ENCODE results near the gene GDPD3.
A peak's percentile ranks its signal among the peaks of the same experiment; 100 is the strongest.

Gene GDPD3

GRCh38 chr16:30085247-30085646, 28.1 kb downstream of the GDPD3 start:
- Histone ChIP-seq H3K4me1 (ENCODE audit: control insufficient read depth, insufficient read depth, low read length) (no peaks in the 10 kb centered on the region), H3K27ac (ENCODE audit: low read depth, low read length) (peak overlapping the region; percentile 65), H3K9ac (ENCODE audit: low read depth, low read length) (no peak overlapping the region), H3K36me3 (ENCODE audit: control insufficient read depth, insufficient read depth, low read length) (peaks cover 49% of the 10 kb centered on the region), H3K9me3 (ENCODE audit: control insufficient read depth, insufficient read depth, low read length) (no peaks in the 10 kb centered on the region), H3K4me3 (ENCODE audit: low read depth, low read length) (no peak overlapping the region), H3K27me3 (ENCODE audit: control insufficient read depth, insufficient read depth, low read length) (no peaks in the 10 kb centered on the region)

DNA sequence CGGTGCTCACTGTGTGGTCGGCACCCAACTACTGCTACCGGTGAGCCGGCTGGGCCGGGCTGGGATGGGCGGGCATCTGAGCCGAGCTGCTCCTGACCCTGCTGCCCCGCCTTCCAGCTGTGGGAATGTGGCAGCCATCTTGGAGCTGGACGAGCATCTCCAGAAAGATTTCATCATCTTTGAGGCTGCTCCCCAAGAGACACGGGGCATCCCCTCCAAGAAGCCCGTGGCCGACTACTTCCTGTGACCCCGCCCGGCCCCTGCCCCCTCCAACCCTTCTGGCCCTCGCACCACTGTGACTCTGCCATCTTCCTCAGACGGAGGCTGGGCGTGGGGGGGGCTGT, 28.5 kb downstream of the GDPD3 start:
- Histone ChIP-seq H3K4me3 (ENCODE audit: low read depth, low read length) (no peak overlapping the region), H3K4me1 (ENCODE audit: control insufficient read depth, insufficient read depth, low read length) (no peaks in the 10 kb centered on the region), H3K9ac (ENCODE audit: low read depth, low read length) (no peak overlapping the region), H3K27ac (ENCODE audit: low read depth, low read length) (no peak overlapping the region), H3K27me3 (ENCODE audit: control insufficient read depth, insufficient read depth, low read length) (no peaks in the 10 kb centered on the region), H3K36me3 (ENCODE audit: control insufficient read depth, insufficient read depth, low read length) (peaks cover 54% of the 10 kb centered on the region), H3K9me3 (ENCODE audit: control insufficient read depth, insufficient read depth, low read length) (no peaks in the 10 kb centered on the region)

GRCh38 chr16:30084096-30084815, 29.1 kb downstream of the GDPD3 start:
- peaks cover 59% of the 10 kb centered on the region for H3K36me3 ChIP-seq (ENCODE audit: control insufficient read depth, insufficient read depth, low read length)
- no peak overlapping the region for H3K27ac ChIP-seq (ENCODE audit: low read depth, low read length)
- H3K9ac ChIP-seq (ENCODE audit: low read depth, low read length) = no peak overlapping the region
- no peaks in the 10 kb centered on the region for H3K4me1 ChIP-seq (ENCODE audit: control insufficient read depth, insufficient read depth, low read length)
- H3K4me3 ChIP-seq (ENCODE audit: low read depth, low read length) = no peak overlapping the region
- H3K9me3 ChIP-seq (ENCODE audit: control insufficient read depth, insufficient read depth, low read length) = no peaks in the 10 kb centered on the region
- H3K27me3 ChIP-seq (ENCODE audit: control insufficient read depth, insufficient read depth, low read length) = no peaks in the 10 kb centered on the region

DNA sequence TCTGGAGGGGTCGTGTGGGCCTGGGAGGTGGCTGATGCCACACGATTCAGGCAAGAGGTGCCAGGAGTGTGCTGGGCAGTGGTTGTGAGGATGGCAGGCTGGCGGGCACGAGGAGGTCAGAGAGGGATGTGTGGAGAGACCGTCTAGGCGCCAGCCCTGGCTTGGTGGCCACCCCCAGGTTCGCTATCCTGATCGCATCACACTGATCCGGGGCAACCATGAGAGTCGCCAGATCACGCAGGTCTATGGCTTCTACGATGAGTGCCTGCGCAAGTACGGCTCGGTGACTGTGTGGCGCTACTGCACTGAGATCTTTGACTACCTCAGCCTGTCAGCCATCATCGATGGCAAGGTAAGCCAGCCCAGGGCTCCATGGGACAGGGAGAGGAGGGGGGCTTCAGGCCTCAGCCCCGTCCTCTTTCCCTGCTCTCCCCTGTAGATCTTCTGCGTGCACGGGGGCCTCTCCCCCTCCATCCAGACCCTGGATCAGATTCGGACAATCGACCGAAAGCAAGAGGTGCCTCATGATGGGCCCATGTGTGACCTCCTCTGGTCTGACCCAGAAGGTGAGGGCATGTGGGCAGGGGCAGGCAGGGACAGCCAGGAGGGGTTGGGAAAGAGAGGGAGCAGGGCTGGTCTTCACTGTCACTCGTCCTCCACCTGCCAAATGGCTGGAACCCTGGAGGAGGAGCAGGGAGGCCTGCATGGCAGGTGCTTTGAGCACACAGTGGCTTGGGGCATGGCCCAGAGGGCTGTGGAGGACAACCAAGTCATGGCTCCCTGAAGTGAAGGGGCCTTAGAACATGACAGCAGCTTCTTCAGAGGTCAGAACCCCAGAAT, 29.9 kb downstream of the GDPD3 start:
- Histone ChIP-seq H3K9ac (ENCODE audit: low read depth, low read length) (no peak overlapping the region), H3K27ac (ENCODE audit: low read depth, low read length) (no peak overlapping the region), H3K9me3 (ENCODE audit: control insufficient read depth, insufficient read depth, low read length) (no peaks in the 10 kb centered on the region), H3K4me1 (ENCODE audit: control insufficient read depth, insufficient read depth, low read length) (no peaks in the 10 kb centered on the region), H3K36me3 (ENCODE audit: control insufficient read depth, insufficient read depth, low read length) (peaks cover 65% of the 10 kb centered on the region), H3K4me3 (ENCODE audit: low read depth, low read length) (no peak overlapping the region), H3K27me3 (ENCODE audit: control insufficient read depth, insufficient read depth, low read length) (no peaks in the 10 kb centered on the region)

- no peaks in the 10 kb centered on the region for H3K27me3 ChIP-seq (ENCODE audit: control insufficient read depth, insufficient read depth, low read length)
- no peak overlapping the region for H3K4me3 ChIP-seq (ENCODE audit: low read depth, low read length)
- H3K4me1 ChIP-seq (ENCODE audit: control insufficient read depth, insufficient read depth, low read length) = no peaks in the 10 kb centered on the region
- no peak overlapping the region for H3K27ac ChIP-seq (ENCODE audit: low read depth, low read length)
- H3K9ac ChIP-seq (ENCODE audit: low read depth, low read length) = no peak overlapping the region
- no peaks in the 10 kb centered on the region for H3K9me3 ChIP-seq (ENCODE audit: control insufficient read depth, insufficient read depth, low read length)
- H3K36me3 ChIP-seq (ENCODE audit: control insufficient read depth, insufficient read depth, low read length) = peaks cover 74% of the 10 kb centered on the region
These were observed 30.7 kb downstream of the GDPD3 start for GRCh38 chr16:30082545-30083090.

GRCh38 chr16:30079480-30079879, 33.9 kb downstream of the GDPD3 start:
- Histone ChIP-seq H3K4me1 (ENCODE audit: control insufficient read depth, insufficient read depth, low read length) (no peaks in the 10 kb centered on the region; the same call in 1 of the 2 replicates), H3K9me3 (ENCODE audit: control insufficient read depth, insufficient read depth, low read length) (no peaks in the 10 kb centered on the region), H3K36me3 (ENCODE audit: control insufficient read depth, insufficient read depth, low read length) (peaks cover 65% of the 10 kb centered on the region)

DNA sequence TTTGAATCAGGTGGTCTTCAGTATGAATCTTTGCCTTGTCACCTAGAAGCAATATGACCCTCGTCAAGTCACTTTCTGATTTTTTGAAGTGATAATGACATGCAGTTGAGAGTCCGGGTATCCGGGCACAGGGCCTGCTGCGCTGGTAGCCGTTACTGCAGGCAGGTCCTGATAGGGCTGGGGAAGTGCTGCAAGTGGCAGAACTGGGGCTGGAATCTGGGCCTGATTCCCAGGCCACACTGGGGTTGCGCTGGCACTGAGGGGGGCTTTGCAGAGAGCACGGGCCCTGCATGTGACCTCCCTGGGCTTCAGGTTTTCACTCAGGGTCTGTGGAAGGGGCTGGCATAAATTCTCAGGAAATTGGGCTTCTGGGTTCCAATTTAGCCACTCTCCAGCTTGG, 34.6 kb downstream of the GDPD3 start:
- no peaks in the 10 kb centered on the region for H3K27me3 ChIP-seq (ENCODE audit: control insufficient read depth, insufficient read depth, low read length)
- no peaks in the 10 kb centered on the region; the same call in 1 of the 2 replicates for H3K4me1 ChIP-seq (ENCODE audit: control insufficient read depth, insufficient read depth, low read length)
- no peak overlapping the region for H3K4me3 ChIP-seq (ENCODE audit: low read depth, low read length)
- H3K36me3 ChIP-seq (ENCODE audit: control insufficient read depth, insufficient read depth, low read length) = peaks cover 58% of the 10 kb centered on the region
- no peak overlapping the region for H3K9ac ChIP-seq (ENCODE audit: low read depth, low read length)
- no peaks in the 10 kb centered on the region for H3K9me3 ChIP-seq (ENCODE audit: control insufficient read depth, insufficient read depth, low read length)
- H3K27ac ChIP-seq (ENCODE audit: low read depth, low read length) = no peak overlapping the region

More at GRCh38 chr16:30079480-30079879, 33.9 kb downstream of the GDPD3 start:
- no peak overlapping the region for H3K4me3 ChIP-seq (ENCODE audit: low read depth, low read length)
- no peaks in the 10 kb centered on the region for H3K27me3 ChIP-seq (ENCODE audit: control insufficient read depth, insufficient read depth, low read length)
- H3K27ac ChIP-seq (ENCODE audit: low read depth, low read length) = no peak overlapping the region
- no peak overlapping the region for H3K9ac ChIP-seq (ENCODE audit: low read depth, low read length)

DNA sequence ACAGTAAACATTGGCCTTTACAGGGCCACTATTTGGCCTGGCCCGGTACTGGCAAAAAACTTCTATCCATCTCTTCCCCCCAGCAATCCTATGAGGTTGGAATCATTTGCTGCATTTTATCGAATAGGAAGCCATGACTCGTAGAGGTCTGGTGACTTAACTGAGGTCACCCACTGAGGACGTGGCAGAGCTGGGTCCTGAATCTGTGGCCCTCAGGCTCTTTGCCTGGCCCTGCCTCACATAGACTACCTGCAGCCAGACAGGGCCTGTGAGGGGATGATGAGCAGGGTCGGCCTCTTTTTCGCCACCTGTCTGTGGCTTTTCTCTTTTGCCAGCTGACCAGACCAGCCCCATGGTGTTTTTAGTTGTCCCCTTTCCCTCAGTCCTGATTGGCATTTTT, 35.7 kb downstream of the GDPD3 start:
- no peak overlapping the region for H3K9ac ChIP-seq (ENCODE audit: low read depth, low read length)

DNA sequence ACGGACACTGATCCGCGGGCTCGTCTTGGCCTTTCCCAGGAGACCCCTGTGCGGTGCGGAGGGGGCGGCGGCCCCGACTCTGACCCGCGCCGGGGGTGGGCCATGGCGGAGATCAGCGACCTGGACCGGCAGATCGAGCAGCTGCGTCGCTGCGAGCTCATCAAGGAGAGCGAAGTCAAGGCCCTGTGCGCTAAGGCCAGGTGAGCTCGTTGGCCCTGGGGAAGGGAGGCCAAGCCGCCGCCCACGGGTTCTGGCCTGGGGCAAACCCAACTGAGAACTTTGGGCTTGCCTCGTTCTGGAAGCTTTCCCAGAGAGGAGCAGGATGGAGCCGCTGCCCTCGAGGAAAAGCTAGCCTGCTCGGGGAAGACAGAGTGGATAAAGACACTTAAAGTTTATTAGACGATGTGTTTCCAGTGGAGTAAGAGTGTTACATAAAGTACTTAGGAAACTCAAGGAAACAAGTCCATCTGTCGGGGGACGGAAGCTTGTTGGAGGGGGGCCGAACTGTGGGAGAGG, 37.0 kb downstream of the GDPD3 start:
- H3K4me1 ChIP-seq (ENCODE audit: control insufficient read depth, insufficient read depth, low read length) = no peaks in the 10 kb centered on the region; the same call in 1 of the 2 replicates
- H3K4me3 ChIP-seq (ENCODE audit: low read depth, low read length) = peak overlapping the region; percentile 98
- H3K27ac ChIP-seq (ENCODE audit: low read depth, low read length) = peak overlapping the region; percentile 92
- no peaks in the 10 kb centered on the region for H3K9me3 ChIP-seq (ENCODE audit: control insufficient read depth, insufficient read depth, low read length)
- peak overlapping the region; percentile 84 for H3K9ac ChIP-seq (ENCODE audit: low read depth, low read length)
- H3K27me3 ChIP-seq (ENCODE audit: control insufficient read depth, insufficient read depth, low read length) = no peaks in the 10 kb centered on the region
- H3K36me3 ChIP-seq (ENCODE audit: control insufficient read depth, insufficient read depth, low read length) = peaks cover 49% of the 10 kb centered on the region

More for the DNA sequence above, 35.7 kb downstream of the GDPD3 start:
- Histone ChIP-seq H3K4me3 (ENCODE audit: low read depth, low read length) (no peak overlapping the region), H3K4me1 (ENCODE audit: control insufficient read depth, insufficient read depth, low read length) (no peaks in the 10 kb centered on the region; the same call in 1 of the 2 replicates), H3K36me3 (ENCODE audit: control insufficient read depth, insufficient read depth, low read length) (peaks cover 47% of the 10 kb centered on the region), H3K27ac (ENCODE audit: low read depth, low read length) (no peak overlapping the region), H3K27me3 (ENCODE audit: control insufficient read depth, insufficient read depth, low read length) (no peaks in the 10 kb centered on the region), H3K9me3 (ENCODE audit: control insufficient read depth, insufficient read depth, low read length) (no peaks in the 10 kb centered on the region)

GRCh38 chr16:30075503-30076275, 37.6 kb downstream of the GDPD3 start, which contains the start of gene PPP4C:
Gene PPP4C (plus strand): TSS chr16:30075994. CDS start chr16:30076378, 384 bp downstream.
- Histone ChIP-seq H3K36me3 (ENCODE audit: control insufficient read depth, insufficient read depth, low read length) (peaks cover 49% of the 10 kb centered on the region), H3K27me3 (ENCODE audit: control insufficient read depth, insufficient read depth, low read length) (no peaks in the 10 kb centered on the region), H3K4me3 (ENCODE audit: low read depth, low read length) (peak within 1 kb of the TSS; percentile 98), H3K9ac (ENCODE audit: low read depth, low read length) (peak within 1 kb of the TSS; percentile 84), H3K27ac (ENCODE audit: low read depth, low read length) (peak within 1 kb of the TSS; percentile 92), H3K4me1 (ENCODE audit: control insufficient read depth, insufficient read depth, low read length) (no peaks in the 10 kb centered on the region; the same call in 1 of the 2 replicates), H3K9me3 (ENCODE audit: control insufficient read depth, insufficient read depth, low read length) (no peaks in the 10 kb centered on the region)

Data from HUES48 (cell line).